HG03280 (cell line): ENCODE results near the gene SLMAP.
"Not testable (repeated sequence)": the region's sequence is repeated elsewhere in the genome, so short reads cannot be mapped to it uniquely, and the experiment has no call there.

ENCODE experiments used
- ATAC-seq: cut with Tn5 transposase; IDR thresholded peaks from one replicate; pipeline ENCODE4 v1.9.1; 2021; ENCODE audit warnings: mild to moderate bottlenecking, moderate library complexity; ENCODE audit not compliant: unreplicated experiment

Gene SLMAP

DNA sequence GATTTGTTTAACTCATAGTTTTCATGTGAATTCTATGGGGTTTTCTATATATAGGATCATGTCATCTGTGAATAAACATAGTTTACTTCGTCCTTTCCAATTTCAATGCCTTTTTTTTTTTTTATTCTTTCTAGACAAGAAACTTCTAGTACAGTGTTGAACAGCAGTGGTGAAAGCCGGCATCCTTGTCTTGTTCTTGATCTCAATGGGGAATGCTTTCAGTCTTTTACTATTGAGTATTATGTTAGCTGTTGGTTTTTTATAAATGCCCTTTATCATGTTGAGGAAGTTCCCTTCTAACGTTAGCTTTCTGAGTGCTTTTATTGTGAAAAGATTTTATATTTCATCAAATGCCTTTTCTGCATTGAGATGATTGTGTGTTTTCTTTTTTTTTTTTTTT lies 69.0 kb downstream of the SLMAP start:
- ATAC-seq: no peak

DNA sequence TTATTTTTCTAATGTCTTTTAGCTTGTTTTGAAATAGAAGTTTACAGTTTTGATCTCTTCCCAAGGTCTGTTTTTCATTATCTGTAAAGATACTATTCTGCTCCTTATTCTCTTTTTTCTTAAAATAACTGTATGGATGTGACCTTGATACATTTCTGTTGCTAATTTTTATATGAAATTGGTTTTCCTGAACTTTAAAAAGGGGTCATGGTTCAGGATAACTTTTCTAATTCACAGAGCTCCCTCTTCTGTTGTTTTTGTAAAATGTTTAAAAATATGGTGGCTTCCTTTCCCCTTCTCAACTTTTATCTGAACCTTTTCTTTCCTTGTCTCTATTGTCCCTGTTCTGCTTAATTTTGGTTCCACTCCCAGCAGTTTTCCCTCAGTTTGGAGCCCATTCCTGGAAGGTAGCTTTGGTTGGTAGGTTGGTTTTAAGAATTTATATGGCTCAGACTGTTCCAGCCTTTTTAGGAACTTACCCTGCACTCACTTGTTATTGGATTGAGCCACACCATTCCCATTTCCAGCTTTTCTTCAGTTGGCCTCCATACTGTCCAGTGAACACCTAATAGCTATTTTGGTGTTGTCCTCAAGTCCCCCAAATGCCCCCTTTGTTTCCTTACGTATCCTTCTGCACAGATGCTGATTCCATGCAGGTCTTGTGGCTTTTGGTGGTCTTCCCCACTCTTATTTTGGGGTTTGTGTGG lies 70.3 kb downstream of the SLMAP start:
- ATAC-seq: no peak

DNA sequence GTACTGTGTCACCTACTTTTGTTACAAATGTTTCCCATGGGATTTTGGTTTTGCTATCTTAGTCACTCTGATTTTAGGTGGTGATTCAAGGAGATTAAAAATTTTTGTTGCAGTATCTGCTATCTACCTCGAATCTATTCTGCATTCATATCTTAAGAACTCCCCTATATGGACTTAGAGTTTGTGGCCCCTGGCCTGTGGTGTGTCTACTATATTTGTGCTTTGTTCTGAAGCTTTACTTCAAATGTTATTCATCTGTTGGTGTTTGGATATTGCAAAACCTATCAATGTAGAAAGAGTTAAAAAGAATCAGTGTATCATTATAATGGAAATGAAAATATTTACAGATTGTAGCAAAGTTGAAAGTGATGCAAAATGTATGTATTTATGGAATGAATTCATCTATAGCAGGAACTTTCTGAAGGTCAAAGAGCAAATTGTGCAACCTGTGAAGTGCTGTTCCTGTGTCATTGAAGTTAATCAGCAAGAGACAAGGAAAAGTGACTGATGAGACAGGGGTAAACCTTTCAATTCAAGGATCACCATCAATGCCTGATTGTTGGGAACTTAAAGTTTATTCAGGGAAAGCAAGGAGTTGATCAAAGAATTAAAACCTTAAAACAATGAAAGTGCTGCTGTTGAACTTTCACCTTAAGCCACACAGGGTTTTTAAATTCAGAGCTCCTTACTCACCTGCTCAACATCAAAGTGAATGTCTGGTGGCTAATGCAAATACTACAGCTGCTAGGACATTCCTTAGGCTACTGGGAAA lies 71.0 kb downstream of the SLMAP start:
- no peak for ATAC-seq

DNA sequence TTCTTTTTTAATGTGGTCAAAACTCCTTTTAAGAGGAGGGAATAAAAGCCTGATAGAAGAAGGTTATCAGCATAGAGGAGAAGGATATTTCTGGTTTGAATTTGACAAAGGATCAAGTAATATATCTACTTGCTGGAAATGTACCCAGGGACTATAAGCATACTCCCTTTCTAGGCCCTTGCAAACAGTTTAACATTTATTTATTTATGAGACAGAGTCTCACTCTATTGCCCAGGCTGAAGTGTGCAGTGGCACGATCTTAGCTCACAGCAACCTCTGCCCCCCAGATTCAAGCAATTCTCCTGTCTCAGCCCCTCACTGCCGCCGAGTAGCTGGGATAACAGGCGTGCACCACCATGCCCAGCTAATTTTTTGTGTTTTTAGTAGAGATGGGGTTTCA lies 71.6 kb downstream of the SLMAP start:
- no peak for ATAC-seq

DNA sequence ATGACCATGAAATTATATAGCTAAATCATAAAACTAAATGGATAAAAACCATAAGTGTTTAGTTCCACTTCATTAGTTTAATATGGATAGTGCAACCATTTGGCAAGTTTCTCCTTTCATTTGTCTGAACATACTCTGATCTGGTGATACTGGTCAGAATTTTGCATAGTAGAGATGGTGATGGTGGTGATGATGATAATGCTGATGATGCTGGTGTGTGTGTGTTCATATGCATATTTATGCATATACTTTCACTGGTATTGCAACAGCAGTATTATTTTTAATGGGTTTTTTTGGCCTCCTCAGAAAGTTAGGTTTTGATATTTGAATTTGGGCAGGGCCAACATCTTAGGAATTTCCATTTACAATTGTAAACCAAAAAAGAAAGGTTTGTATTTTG lies 76.4 kb downstream of the SLMAP start:
- ATAC-seq: no peak

DNA sequence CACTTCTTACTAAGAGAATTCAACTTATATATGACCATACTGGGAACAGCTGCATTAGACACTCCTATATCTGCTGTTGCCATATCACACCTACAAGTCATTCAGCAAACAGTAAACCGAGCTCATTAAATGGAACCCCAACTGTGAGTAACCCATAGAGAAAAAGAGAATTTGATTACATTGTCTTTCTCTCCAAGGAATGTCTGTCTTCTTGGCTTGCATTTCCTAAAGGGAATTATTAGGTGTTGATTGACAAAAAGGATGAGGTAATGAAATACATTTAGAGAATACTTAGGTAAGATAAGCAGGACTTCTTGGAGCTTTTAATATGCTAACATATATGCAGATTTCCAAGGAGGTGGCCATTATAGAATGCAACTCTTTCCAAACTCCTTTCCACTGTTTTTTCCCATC lies 76.8 kb downstream of the SLMAP start:
- ATAC-seq: no peak

DNA sequence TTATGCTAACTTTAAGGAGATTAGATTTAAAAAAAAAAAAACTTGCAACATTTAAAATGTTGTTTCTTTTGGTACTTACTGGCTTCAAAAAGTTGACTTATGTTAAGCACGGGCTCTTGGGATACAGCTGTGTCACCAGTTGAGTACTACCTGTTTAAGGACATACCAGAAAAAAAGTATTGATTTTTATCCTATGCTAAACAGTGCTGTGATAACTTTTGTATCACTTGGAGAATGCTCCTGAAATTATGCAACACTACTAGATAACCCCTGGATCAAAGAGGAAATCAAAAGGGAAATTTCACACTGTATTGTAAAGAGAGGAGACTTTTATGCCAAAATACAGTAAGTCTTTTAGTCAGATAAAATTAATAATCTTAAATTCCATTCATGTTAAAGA lies 77.7 kb downstream of the SLMAP start:
- no peak for ATAC-seq

DNA sequence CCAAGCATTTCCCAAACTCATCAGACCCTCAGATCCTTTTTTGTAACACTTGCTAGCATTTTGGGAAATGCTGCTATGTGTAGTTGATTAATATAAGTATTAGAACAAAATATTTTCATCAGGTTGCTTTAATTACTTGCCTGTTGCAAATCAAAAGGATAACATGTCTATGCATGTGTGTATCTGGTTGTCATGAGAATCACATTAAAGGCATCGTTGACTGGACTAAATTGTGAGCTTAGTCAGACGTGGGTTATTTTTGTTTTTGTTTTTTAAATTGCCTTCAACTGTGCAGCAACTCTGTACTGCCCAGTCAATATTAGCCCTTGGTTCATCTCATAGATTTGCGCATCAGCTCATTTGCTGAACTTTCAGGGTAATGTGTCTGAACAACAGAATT lies 81.6 kb downstream of the SLMAP start:
- ATAC-seq: no peak

DNA sequence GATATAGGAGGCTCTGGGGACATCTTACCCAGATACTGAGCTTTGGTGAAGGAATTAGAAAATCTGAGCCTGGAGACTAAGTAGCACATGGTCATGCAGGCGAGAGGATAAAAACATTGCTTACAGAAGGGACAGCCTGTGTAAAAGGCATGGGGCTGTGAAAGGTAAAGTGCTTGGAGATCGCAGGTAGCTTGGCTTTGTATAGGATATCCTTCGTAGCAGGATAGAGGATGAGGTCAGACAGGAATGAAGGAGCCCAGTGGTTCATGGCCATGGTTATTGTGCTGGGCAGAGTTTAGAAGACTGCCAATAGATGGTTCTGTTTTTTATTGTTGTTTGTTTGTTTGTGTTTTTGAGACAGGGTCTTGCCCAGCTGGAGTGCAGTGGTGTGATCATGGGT lies 82.5 kb downstream of the SLMAP start:
- no peak for ATAC-seq

DNA sequence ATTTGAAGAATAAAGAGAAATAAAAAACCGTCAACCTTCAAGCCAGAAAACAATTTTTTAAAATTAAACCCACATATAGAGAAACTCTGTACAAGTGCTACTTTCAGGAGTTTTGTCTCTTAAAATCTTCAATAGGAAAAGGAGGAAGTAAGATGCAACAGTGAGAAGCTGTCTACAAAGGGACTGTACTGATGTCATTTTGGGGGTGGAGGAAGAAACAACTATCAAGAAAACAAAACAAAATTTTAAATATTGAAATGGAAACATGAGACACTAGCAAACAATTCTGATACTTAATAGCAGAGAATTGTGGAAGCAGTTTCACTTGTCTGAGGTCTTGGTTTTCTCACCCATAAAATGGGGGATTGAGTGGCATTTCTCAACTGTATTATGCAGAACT lies 84.4 kb downstream of the SLMAP start:
- no peak for ATAC-seq

DNA sequence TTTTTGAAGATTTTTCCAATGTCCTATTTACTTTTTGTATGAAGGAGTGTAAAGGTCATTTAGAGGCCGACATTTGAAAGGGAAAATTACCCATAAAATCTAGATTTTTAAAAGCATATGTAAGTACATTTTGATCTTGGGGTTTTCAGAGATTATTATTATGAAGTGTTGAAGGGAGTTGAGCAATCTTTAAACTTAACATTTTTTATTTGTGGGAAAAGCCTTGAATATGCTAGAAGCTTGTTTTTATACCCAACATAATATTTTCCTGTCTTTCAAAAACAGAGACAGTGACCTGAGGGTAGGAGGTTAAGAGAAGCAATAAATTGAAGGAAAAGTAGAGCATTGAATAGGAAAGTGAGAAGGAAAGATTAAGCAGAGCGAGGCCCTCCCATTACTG lies 85.7 kb downstream of the SLMAP start:
- ATAC-seq: no peak

DNA sequence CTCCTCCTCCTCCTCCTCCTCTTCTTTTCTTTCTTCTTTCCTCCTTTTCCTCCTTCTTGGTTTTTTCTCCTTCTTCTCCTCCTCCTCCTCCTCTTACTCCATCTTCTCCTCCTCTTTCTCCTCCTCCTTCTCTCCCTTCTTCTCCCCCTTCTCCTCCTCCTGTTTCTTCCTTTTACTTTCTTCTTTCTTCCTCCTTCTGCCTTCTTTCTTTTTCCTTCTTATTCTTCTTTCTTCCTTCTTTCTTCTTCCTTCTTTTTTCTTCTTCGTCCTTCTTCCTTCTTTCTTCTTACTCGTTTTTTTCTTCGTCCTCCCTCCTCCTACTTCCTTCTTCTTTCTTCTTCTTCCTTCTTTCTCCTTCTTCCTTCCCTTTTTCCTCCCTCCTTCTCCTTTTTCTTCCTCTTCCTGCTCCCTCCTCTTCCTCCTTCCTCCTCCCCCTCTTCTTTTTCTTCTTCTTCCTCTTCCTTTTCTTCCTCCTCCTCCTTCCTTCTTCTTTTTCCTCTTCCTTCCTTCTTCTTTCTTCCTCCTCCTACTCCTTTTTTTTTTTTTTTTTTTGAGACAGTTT lies 92.1 kb downstream of the SLMAP start:
- ATAC-seq: no peak

DNA sequence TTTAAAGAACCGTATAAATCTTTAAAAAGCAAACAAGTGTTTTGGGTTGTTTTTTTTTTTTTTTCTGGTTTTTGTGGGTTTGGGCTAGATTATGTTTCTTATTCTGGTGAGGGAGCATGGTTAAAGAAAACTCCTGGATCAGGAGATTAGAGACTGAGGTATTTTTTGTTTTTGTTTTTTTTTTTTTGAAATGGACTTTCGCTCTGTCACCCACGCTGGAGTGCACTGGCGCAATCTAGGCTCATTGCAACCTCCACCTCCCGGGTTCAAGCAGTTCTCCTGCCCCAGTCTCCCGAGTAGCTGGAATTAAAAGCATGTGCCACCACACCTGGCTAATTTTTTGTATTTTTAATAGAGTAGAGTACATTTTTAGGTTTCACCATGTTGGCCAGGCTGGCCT lies 95.2 kb downstream of the SLMAP start:
- ATAC-seq: no peak

DNA sequence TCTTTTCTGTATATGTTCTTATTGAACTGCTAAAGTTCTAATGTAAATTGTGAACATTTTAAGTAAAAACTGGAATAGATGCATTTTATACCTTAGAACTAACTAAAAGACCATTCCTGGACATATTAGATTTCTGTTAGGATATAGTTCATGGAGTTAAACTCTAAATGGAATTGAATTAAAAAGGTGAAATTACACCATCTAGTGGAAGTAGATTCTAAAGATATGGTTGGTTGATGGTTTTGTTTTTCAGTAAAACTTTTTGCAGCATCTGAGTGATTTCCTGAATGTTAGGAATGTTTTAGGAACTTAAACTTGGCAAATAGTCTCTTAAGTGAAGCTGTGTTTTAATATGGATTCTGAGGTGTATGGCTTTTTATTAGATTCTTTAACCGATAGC lies 96.8 kb downstream of the SLMAP start:
- ATAC-seq: no peak

DNA sequence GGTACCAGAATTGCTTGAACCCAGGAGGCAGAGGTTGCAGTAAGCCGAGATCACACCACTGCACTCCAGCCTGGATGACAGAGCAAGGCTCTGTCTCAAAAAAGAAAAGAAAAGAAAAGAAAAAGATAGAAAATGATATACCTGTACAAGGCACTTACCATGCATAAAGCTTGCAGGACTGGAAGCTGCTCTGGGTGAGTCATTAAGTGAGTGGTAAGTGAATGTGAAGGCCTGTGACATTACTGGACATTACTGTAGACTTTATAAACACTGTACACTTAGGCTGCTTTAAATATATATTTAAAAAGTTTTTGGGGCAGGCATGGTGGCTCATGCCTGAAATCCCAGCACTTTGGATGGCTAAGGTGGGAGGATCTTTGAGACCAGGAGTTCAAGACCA lies 99.2 kb downstream of the SLMAP start:
- ATAC-seq: no peak

DNA sequence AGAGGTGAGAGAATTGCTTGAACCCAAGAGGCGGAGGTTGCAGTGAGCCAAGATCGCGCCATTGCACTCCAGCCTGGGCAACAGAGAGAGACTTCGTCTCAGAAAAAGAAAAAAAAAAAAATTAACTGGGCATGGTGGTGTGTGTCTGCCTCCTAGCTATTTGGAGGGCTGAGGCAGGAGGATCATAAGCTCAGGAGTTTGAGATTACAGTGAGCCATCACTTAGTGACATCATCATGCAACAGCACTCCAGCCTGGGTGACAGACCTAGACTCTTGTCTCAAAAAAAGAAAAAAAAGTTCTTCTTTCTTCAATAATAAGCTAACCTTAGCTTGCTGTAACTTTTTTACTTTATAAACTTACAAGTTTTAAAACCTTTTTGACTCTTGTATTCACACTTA lies 99.8 kb downstream of the SLMAP start:
- no peak for ATAC-seq

DNA sequence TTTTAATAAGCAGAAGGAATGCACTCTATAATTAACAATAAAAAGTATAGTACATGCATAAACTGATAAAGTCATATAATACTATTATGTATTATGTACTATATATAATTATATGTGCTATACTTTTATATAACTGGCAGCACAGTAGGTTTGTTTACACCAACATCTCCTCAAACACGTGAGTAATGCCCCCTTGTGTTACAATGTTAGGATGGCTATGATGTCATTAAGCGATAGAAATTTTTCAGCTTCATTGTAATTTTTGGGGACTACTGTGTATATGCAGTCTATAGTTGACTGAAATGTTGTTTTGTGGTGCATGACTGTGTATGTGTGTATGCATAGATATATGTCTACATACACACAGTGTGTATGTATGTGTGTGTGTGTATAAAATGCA lies 100.6 kb downstream of the SLMAP start:
- ATAC-seq: no peak

DNA sequence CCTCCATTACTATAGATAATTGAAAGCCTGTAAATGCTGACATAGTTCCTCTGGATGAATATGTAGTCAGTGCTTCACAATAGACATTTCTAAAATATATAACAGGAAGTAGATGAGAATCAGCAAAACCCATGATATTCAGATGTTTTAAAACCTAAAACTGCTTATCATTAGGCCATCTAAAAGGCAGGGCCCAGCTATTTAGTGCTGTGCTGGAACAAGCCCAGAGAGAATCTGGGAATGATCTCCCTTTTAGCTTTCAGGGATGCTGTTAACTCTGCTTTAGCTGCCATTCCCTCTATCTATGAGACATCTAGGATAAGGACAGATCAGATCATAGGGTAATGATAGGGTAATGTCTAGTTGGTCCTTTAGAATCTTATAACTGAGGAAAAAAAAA lies 106.8 kb downstream of the SLMAP start:
- ATAC-seq: no peak

DNA sequence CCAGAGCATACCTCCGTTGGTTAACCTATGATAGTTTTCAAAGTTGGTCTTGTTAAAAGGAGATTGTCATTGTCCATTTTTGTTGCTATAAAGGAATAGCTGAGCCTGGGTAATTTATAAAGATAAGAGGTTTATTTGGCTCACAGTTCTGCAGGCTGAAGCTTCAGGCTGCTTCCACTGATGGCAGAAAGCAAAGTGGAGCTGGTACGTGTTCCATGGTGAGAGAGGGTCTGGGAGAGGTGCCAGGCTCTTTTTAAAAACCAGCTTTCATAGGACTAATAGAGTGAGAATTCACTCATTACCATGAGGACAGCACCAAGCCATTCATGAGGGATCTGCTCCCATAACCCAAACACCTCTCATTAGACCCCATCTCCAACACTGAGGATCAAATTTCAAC lies 107.3 kb downstream of the SLMAP start:
- no peak for ATAC-seq

DNA sequence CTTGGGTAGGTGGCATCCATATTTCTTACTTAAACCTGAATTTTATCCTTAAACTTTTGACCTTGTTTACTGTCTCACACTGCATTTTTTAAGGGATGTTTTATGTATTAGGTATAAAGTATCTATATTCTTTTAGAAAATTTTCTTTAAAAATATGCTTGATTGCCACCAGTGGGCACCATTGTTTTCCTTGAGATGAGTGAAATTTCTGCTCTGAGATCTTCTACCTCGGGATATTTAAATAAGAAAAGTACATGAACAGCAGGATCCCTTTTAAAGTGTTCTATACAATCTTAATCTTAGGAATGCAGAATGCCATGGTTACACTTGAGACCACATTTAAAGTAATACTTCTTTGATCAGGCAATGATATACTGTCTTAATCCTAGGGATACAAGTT lies 108.7 kb downstream of the SLMAP start:
- no peak for ATAC-seq

DNA sequence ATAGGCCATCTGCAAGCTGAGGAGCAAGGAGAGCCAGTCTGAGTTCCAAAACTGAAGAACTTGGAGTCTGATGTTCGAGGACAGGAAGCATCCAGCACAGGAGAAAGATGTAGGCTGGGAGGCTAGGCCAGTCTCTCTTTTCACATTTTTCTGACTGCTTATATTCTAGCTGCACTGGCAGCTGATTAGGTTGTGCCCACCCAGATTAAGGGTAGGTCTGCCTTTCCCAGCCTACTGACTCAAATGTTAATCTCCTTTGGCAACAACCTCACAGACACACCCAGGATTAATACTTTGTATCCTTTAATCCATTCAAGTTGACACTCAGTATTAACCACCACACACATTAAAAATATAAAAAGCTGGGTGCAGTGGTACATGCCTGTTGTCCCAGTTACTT lies 113.0 kb downstream of the SLMAP start:
- ATAC-seq: not testable (repeated sequence)

DNA sequence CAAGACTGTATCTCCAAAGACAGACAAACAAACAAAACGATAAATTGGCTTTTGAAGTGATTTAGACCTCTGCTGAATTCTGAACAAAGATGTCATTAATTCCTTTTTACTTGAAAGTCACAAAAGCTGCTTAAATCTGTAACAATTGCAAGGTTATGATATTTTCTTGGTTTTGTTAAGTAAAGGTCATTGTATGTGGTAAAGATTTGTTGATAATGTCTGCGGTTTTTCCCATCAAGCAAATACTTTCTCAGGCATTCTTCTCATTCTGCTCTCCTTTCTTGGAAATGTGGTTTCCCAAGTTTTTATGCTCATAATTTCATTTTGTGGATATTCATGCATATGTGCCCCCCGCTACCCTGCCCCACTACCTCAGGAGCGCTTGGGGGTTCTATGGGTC lies 116.5 kb downstream of the SLMAP start:
- no peak for ATAC-seq
